Gastrocnemius medialis (tissue), 4 donors: ENCODE measurements around the gene NDUFA8. TPM values are rescaled to one million over a fixed set of nuclear protein-coding genes. Genes with fewer than 3 reads are reported as not detected.

ENCODE experiments used
- ATAC-seq, 2 donors: fragments of 150-250 bp; one replicate each; pipeline ENCODE4 v1.9.1; 2016
- DNase-seq, 2 donors: peaks; one replicate each; pipeline ENCODE4 v3.0.0-alpha.2; 2019
- H3K27ac ChIP-seq, 4 donors: fragments of 200-600 bp; sonication (generic); 1 replicate in 1 of 4; 2 replicates in 3 of 4; pipeline ENCODE4 v1.5.1; 2016 to 2018; ENCODE audit warnings: mild to moderate bottlenecking in 2 of 4, moderate library complexity in 1 of 4
- H3K27me3 ChIP-seq, 3 donors: fragments of 200-600 bp; sonication (generic) in 2 of 3; 1 replicate in 1 of 3; 2 replicates in 2 of 3; pipeline versions ENCODE4 v1.5.1 to v1.6.0; 2016 to 2019; ENCODE audit warnings: mild to moderate bottlenecking in 1 of 3, moderate library complexity in 1 of 3
- H3K36me3 ChIP-seq, 2 donors: fragments of 200-600 bp; sonication (generic) in 1 of 2; one replicate each; pipeline ENCODE4 v1.5.1; 2017 to 2018
- H3K4me1 ChIP-seq, 2 donors: fragments of 200-600 bp; sonication (generic) in 1 of 2; one replicate each; pipeline ENCODE4 v1.5.1; 2016 to 2017; ENCODE audit warnings: mild to moderate bottlenecking in 2 of 2
- H3K4me3 ChIP-seq, 4 donors: fragments of 200-600 bp; sonication (generic) in 3 of 4; 1 replicate in 1 of 4; 2 replicates in 3 of 4; pipeline ENCODE4 v1.5.1; 2016 to 2019; ENCODE audit warnings: mild to moderate bottlenecking in 2 of 4
- H3K9me3 ChIP-seq, 3 donors: fragments of 200-600 bp; sonication (generic) in 2 of 3; 1 replicate in 1 of 3; 2 replicates in 2 of 3; pipeline ENCODE4 v1.5.1; 2016 to 2019
- CTCF ChIP-seq, 5 experiments: fragments of 450-650 bp in 3 of 5; fragments of 200-600 bp in 2 of 5; sonication (generic) in 2 of 5; IDR thresholded peaks in 4 of 5; conservative IDR thresholded peaks in 1 of 5; 1 replicate in 4 of 5; 2 replicates in 1 of 5; pipeline ENCODE4 v1.5.1; 2016 to 2019; ENCODE audit warnings: antibody characterized with exemption in 5 of 5, mild to moderate bottlenecking in 3 of 5, moderate library complexity in 3 of 5
- POLR2A ChIP-seq, 2 donors: fragments of 450-650 bp; IDR thresholded peaks; one replicate each; pipeline ENCODE4 v1.6.1; 2017; ENCODE audit warnings: antibody characterized with exemption in 2 of 2, mild to moderate bottlenecking in 2 of 2, moderate library complexity in 2 of 2
- in situ Hi-C, 4 donors: fragments of 200-750 bp; cut with MboI; loops; one replicate each; pipeline versions ENCODE4 v1.15.0 to v1.8.0; 2017; ENCODE audit warnings: low sequenced_read_pairs in 4 of 4
- intact Hi-C: fragments of 100-400 bp; cut with DNase I; formaldehyde crosslinking; loops from one replicate; pipeline ENCODE4 v1.15.1; 2023; ENCODE audit warnings: low total_unique reads
- total RNA-seq, 4 donors: library from RNA; depleted of rRNA; stranded (reverse); fragments of >200 nt; gene quantifications; one replicate each; pipeline versions ENCODE4 v1.1.0 to v1.2.3, GENCODE V29; 2016

NDUFA8 gene
- total RNA-seq, 4 donors from 2014 or later = 51.0 to 114 (median 92.8) TPM

- Histone ChIP-seq H3K27me3 (peaks cover 9 to 18% (median 14%) of the 10 kb centered on the region in 3 donors), H3K4me1 (peaks cover 0 to 12% of the 10 kb centered on the region in 2 donors), H3K9me3 (no peaks in the 10 kb centered on the region), H3K36me3 (no peaks in the 10 kb centered on the region), H3K4me3 (no peak overlapping the region), H3K27ac (no peak overlapping the region)
- no peak for DNase-seq
- no peak for ATAC-seq
- TF ChIP-seq POLR2A (IDR thresholded peaks at IDR 0.05) = no peak
- TF ChIP-seq CTCF (IDR thresholded peaks at IDR 0.05 in 4 of 5, conservative IDR thresholded peaks at IDR 0.05 in 1 of 5) = no peak
- in situ Hi-C loops = loop anchor here (5.0 to 25.0 kb wide), 5 partner anchors 228 to 691 kb away; partner anchors contain the start of gene OR1K1 (in 2 of the 4)
- intact Hi-C loops = loop anchor here (10.0 kb wide), 4 partner anchors 91 to 691 kb away; partner anchors contain the start of genes MRRF and RBM18
These were observed 35.5 kb downstream of the NDUFA8 start for GRCh38 chr9:122124048-122124447.

GRCh38 chr9:122122903-122123632, 36.5 kb downstream of the NDUFA8 start:
- H3K9me3 ChIP-seq = no peaks in the 10 kb centered on the region
- peaks cover 9 to 18% (median 14%) of the 10 kb centered on the region in 3 donors for H3K27me3 ChIP-seq
- TF ChIP-seq CTCF (IDR thresholded peaks at IDR 0.05 in 4 of 5, conservative IDR thresholded peaks at IDR 0.05 in 1 of 5) = peak; percentile 91 to 98 (median 94)
- TF ChIP-seq POLR2A (IDR thresholded peaks at IDR 0.05) = no peak
- H3K4me3 ChIP-seq = no peak overlapping the region
- peaks cover 0 to 12% of the 10 kb centered on the region in 2 donors for H3K4me1 ChIP-seq
- H3K27ac ChIP-seq = no peak overlapping the region
- peak; percentile 30 to 61 for DNase-seq
- intact Hi-C loops (loop anchor here (1.0 to 10.0 kb wide), 6 partner anchors 24 to 692 kb away; partner anchors contain the start of genes MRRF and RBM18), in situ Hi-C loops (loop anchor here (5.0 to 25.0 kb wide), 5 partner anchors 229 to 692 kb away; partner anchors contain the start of gene OR1K1 (in 2 of the 4))
- ATAC-seq = peak; percentile 61 to 82
- H3K36me3 ChIP-seq = no peaks in the 10 kb centered on the region

GRCh38 chr9:122122468-122122867, 37.1 kb downstream of the NDUFA8 start:
- in situ Hi-C loops = loop anchor here (5.0 to 25.0 kb wide), 5 partner anchors 230 to 692 kb away; partner anchors contain the start of gene OR1K1 (in 2 of the 4)
- Histone ChIP-seq H3K27ac (no peak overlapping the region), H3K4me1 (peaks cover 0 to 12% of the 10 kb centered on the region in 2 donors), H3K27me3 (peaks cover 9 to 18% (median 14%) of the 10 kb centered on the region in 3 donors), H3K4me3 (no peak overlapping the region), H3K36me3 (no peaks in the 10 kb centered on the region), H3K9me3 (no peaks in the 10 kb centered on the region)
- DNase-seq = no peak
- intact Hi-C loops = loop anchor here (2.0 to 10.0 kb wide), 5 partner anchors 52 to 692 kb away; partner anchors contain the start of genes MRRF and RBM18
- TF ChIP-seq CTCF (IDR thresholded peaks at IDR 0.05 in 4 of 5, conservative IDR thresholded peaks at IDR 0.05 in 1 of 5) (no peak), POLR2A (IDR thresholded peaks at IDR 0.05) (no peak)
- ATAC-seq = no peak

- intact Hi-C loops = loop anchor here (2.0 to 10.0 kb wide), 5 partner anchors 51 to 693 kb away; partner anchors contain the start of genes MRRF and RBM18
- H3K9me3 ChIP-seq = no peaks in the 10 kb centered on the region
- in situ Hi-C loops = loop anchor here (5.0 to 25.0 kb wide), 5 partner anchors 230 to 693 kb away; partner anchors contain the start of gene OR1K1 (in 2 of the 4)
- H3K27me3 ChIP-seq = peaks cover 9 to 15% (median 13%) of the 10 kb centered on the region in 3 donors
- peaks cover 0 to 12% of the 10 kb centered on the region in 2 donors for H3K4me1 ChIP-seq
- H3K4me3 ChIP-seq = no peak overlapping the region
- no peak for ATAC-seq
- no peak overlapping the region for H3K27ac ChIP-seq
- no peak for DNase-seq
- H3K36me3 ChIP-seq = no peaks in the 10 kb centered on the region
- TF ChIP-seq POLR2A (IDR thresholded peaks at IDR 0.05) (no peak), CTCF (IDR thresholded peaks at IDR 0.05 in 4 of 5, conservative IDR thresholded peaks at IDR 0.05 in 1 of 5) (no peak)
These were observed 37.6 kb downstream of the NDUFA8 start for GRCh38 chr9:122121931-122122330.
